ENCODE results near the gene CABP2.

CABP2 gene

GRCh38 chr11:67534070-67534679 is 10.9 kb upstream of the CABP2 start:
- Histone ChIP-seq H3K4me1 (ENCODE audit: control insufficient read depth, insufficient read depth, low read length) (no peaks in the 10 kb centered on the region), H3K27ac (ENCODE audit: extremely low read depth, low read depth, low read length) (no peak overlapping the region), H3K9me3 (ENCODE audit: control insufficient read depth, insufficient read depth, low read depth, low read length) (no peaks in the 10 kb centered on the region), H3K36me3 (ENCODE audit: control insufficient read depth in 2 of 2, insufficient read depth in 1 of 2, low read length in 2 of 2) (no peaks in the 10 kb centered on the region), H3K4me3 (ENCODE audit: low read depth, low read length) (no peak overlapping the region)
- CTCF ChIA-PET = no interaction called here
- POLR2A ChIA-PET = no interaction called here
- TF ChIP-seq ZIC2 (tag by site-specific recombination; IDR thresholded peaks at IDR 0.05) (no peak), ZFP37 (tag by site-specific recombination; IDR thresholded peaks at IDR 0.05) (no peak), ZNF416 (tag by site-specific recombination; IDR thresholded peaks at IDR 0.05) (no peak), ZNF529 (tag by site-specific recombination; IDR thresholded peaks at IDR 0.05; ENCODE audit: insufficient replicate concordance) (no peak), ZNF521 (tag by site-specific recombination; IDR thresholded peaks at IDR 0.05) (no peak), ZNF518A (tag by site-specific recombination; conservative IDR thresholded peaks at IDR 0.05; ENCODE audit: low read depth) (peak; percentile 54; the same call in 1 of the 2 replicates), PBX3 (CRISPR knock-in tag; IDR thresholded peaks at IDR 0.05) (no peak), ZNF610 (tag by site-specific recombination; IDR thresholded peaks at IDR 0.05; ENCODE audit: borderline replicate concordance) (peak; percentile 58; the same call in 1 of the 2 replicates), ZNF133 (tag by site-specific recombination; IDR thresholded peaks at IDR 0.05) (peak; percentile 28; the same call in 1 of the 2 replicates), ZNF121 (tag by site-specific recombination; IDR thresholded peaks at IDR 0.05) (no peak), KLF17 (tag by site-specific recombination; IDR thresholded peaks at IDR 0.05) (no peak), ZBTB8A (tag by site-specific recombination; IDR thresholded peaks at IDR 0.05) (no peak), TRIM28 (IDR thresholded peaks at IDR 0.05; ENCODE audit: borderline replicate concordance, low read length) (peak; percentile 99), SETDB1 (IDR thresholded peaks at IDR 0.05; ENCODE audit: insufficient read length, low read length) (peak; percentile 100), ZNF701 (tag by site-specific recombination; IDR thresholded peaks at IDR 0.05) (0 out of 2 replicates have a peak, but pooled peaks have one; percentile 16), ZNF202 (tag by site-specific recombination; IDR thresholded peaks at IDR 0.05; ENCODE audit: borderline replicate concordance) (no peak), ZNF280D (tag by site-specific recombination; IDR thresholded peaks at IDR 0.05) (peak; percentile 65; the same call in 1 of the 2 replicates), ZNF549 (tag by site-specific recombination; IDR thresholded peaks at IDR 0.05) (peak; percentile 42; the same call in 1 of the 2 replicates), ZBTB10 (tag by site-specific recombination; IDR thresholded peaks at IDR 0.05) (no peak), ZBTB49 (tag by site-specific recombination; IDR thresholded peaks at IDR 0.05; ENCODE audit: low read depth) (no peak), ZNF37A (tag by site-specific recombination; IDR thresholded peaks at IDR 0.05) (peak; percentile 43; the same call in 1 of the 2 replicates), ZNF169 (tag by site-specific recombination; IDR thresholded peaks at IDR 0.05) (no peak)

Measured in HEK293 (cell line).